C4-2B (cell line): ENCODE data around the gene NAA15.

Experiments used
- ZFX ChIP-seq: fragments of 450-650 bp; IDR thresholded peaks from 2 replicates; pipeline ENCODE4 v1.6.1; 2017
- TF ChIP-seq, protein P1 (sequence below): fragments of 450-650 bp; conservative IDR thresholded peaks from 2 replicates; pipeline ENCODE4 v1.5.1; 2017; ENCODE audit warnings: mild to moderate bottlenecking

DNA sequence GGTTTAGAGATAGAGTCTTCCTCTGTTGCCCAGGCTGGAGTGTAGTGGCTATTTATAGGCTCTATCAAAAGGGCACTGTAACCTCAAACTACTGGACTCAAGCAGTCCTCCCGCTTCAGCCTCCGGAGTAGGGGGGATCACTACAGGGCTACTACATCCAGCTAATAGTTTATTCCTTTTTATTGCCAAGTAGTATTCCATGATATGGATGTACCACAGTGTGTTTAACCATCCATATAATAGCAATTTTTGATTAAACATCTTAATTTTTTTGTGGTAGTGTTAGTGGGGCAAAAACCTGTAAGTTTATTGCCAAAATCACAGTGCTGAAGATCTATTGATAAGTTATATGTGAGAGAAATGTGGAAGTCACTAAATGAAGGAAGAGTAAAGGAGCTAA, 3.6 kb downstream of the NAA15 start:
- TF ChIP-seq, protein P1, sequence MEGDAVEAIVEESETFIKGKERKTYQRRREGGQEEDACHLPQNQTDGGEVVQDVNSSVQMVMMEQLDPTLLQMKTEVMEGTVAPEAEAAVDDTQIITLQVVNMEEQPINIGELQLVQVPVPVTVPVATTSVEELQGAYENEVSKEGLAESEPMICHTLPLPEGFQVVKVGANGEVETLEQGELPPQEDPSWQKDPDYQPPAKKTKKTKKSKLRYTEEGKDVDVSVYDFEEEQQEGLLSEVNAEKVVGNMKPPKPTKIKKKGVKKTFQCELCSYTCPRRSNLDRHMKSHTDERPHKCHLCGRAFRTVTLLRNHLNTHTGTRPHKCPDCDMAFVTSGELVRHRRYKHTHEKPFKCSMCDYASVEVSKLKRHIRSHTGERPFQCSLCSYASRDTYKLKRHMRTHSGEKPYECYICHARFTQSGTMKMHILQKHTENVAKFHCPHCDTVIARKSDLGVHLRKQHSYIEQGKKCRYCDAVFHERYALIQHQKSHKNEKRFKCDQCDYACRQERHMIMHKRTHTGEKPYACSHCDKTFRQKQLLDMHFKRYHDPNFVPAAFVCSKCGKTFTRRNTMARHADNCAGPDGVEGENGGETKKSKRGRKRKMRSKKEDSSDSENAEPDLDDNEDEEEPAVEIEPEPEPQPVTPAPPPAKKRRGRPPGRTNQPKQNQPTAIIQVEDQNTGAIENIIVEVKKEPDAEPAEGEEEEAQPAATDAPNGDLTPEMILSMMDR: no peak
- TF ChIP-seq ZFX: no peak
